Esophagus (tissue), 2 donors: ENCODE measurements around the gene LARP1. TPM values are rescaled to one million over a fixed set of nuclear protein-coding genes. Genes with fewer than 3 reads are reported as not detected.

Source experiments
- H3K27ac ChIP-seq, 2 donors: one replicate each; pipeline ENCODE4 v1.5.1; 2013; ENCODE audit warnings: low read depth in 2 of 2, mild to moderate bottlenecking in 2 of 2, inconsistent platforms in 1 of 2, low read length in 1 of 2, moderate library complexity in 1 of 2
- H3K27me3 ChIP-seq, 2 donors: one replicate each; pipeline ENCODE4 v1.6.1; 2013; ENCODE audit warnings: low read length in 2 of 2, control low read depth in 1 of 2, mild to moderate bottlenecking in 1 of 2; ENCODE audit not compliant: insufficient read depth in 2 of 2, control insufficient read depth in 1 of 2
- H3K36me3 ChIP-seq, 2 donors: one replicate each; pipeline ENCODE4 v1.6.1; 2013; ENCODE audit warnings: low read length in 1 of 2; ENCODE audit not compliant: control insufficient read depth in 2 of 2, insufficient read depth in 2 of 2
- H3K4me1 ChIP-seq, 2 donors: one replicate each; pipeline ENCODE4 v1.6.1; 2013; ENCODE audit warnings: low read length in 1 of 2; ENCODE audit not compliant: control insufficient read depth in 2 of 2, insufficient read depth in 2 of 2
- H3K4me3 ChIP-seq, 2 donors: one replicate each; pipeline ENCODE4 v1.5.1; 2013; ENCODE audit warnings: low read length in 2 of 2, mild to moderate bottlenecking in 2 of 2, low read depth in 1 of 2, moderate library complexity in 1 of 2
- H3K9me3 ChIP-seq, 2 donors: one replicate each; pipeline ENCODE4 v1.6.1; 2013; ENCODE audit warnings: mild to moderate bottlenecking in 2 of 2, low read depth in 1 of 2, low read length in 1 of 2, moderate library complexity in 1 of 2; ENCODE audit not compliant: control insufficient read depth in 2 of 2, insufficient read depth in 1 of 2
- WGBS, 2 donors: extraction: QIAGEN DNeasy Blood & Tissue Kit; methylation state at CpG; one replicate each; pipeline ENCODE4 v1.1.7; 2013; 5-methylcytosine and 5-hydroxymethylcytosine counted together
- polyA plus RNA-seq, 2 donors: library from polyadenylated mRNA; stranded (reverse); fragments of 200-250 nt; gene quantifications; one replicate each; pipeline ENCODE4 v1.2.3, GENCODE V29; 2013
- donor health status: healthy with polysubstance abuse.
- donor health status: Bipolar disorder and iron deficiency.

Gene LARP1
- polyA plus RNA-seq, 2 donors, result 29.1 to 31.0 TPM

- H3K27me3 ChIP-seq, result no peaks in the 10 kb centered on the region
- no peaks in the 10 kb centered on the region for H3K9me3 ChIP-seq
- WGBS, 2 donors, result 47 to 49% methylated on average over 5 of the region's 5 CpGs
- H3K27ac ChIP-seq, result no peak overlapping the region
- H3K4me1 ChIP-seq, result no peaks in the 10 kb centered on the region
- peaks cover 0 to 3% of the 10 kb centered on the region in 2 donors for H3K36me3 ChIP-seq
- no peak overlapping the region for H3K4me3 ChIP-seq
Observed at GRCh38 chr5:154865466-154866184, 110.4 kb downstream of the LARP1 start.

GRCh38 chr5:154866841-154867240 lies 111.7 kb downstream of the LARP1 start:
- 75 to 79% methylated on average over 2 of the region's 2 CpGs for WGBS, 2 donors
- Histone ChIP-seq H3K27ac (no peak overlapping the region), H3K36me3 (peaks cover 0 to 3% of the 10 kb centered on the region in 2 donors)

More at GRCh38 chr5:154866841-154867240, 111.7 kb downstream of the LARP1 start:
- no peaks in the 10 kb centered on the region for H3K9me3 ChIP-seq
- H3K4me3 ChIP-seq, result no peak overlapping the region
- no peaks in the 10 kb centered on the region for H3K27me3 ChIP-seq
- H3K4me1 ChIP-seq, result no peaks in the 10 kb centered on the region

Other genes with a start within 250 kb of the LARP1 start
- gene FAXDC2, start 95.2 kb downstream of the LARP1 start, polyA plus RNA-seq, result 1 to 10 TPM; 2.4 to 6.0 TPM
- 10 to 100 TPM; 18.1 to 21.2 TPM for gene CNOT8, start 103.2 kb downstream of the LARP1 start, polyA plus RNA-seq
- 1 to 10 TPM; 2.3 to 4.1 TPM for gene GEMIN5, start 182.8 kb downstream of the LARP1 start, polyA plus RNA-seq
- 10 to 100 TPM; 45.6 to 53.9 TPM for gene MRPL22, start 185.7 kb downstream of the LARP1 start, polyA plus RNA-seq